ENCODE results near the gene UBE2G2.

GRCh38 chr21:44819283-44820243, 17.9 kb upstream of the UBE2G2 start:
- no peak for TF ChIP-seq ZFP30 (CRISPR knock-in tag; IDR thresholded peaks at IDR 0.05)
- TF ChIP-seq ZNF8 (CRISPR knock-in tag; IDR thresholded peaks at IDR 0.05), result no peak
- TF ChIP-seq ZNF70 (CRISPR knock-in tag; IDR thresholded peaks at IDR 0.05), result no peak
- no peak for TF ChIP-seq POU6F1 (CRISPR knock-in tag; IDR thresholded peaks at IDR 0.05; ENCODE audit: borderline replicate concordance, low read depth)
- TF ChIP-seq ZC3H10 (CRISPR knock-in tag; IDR thresholded peaks at IDR 0.05), result no peak
- TF ChIP-seq OSR1 (CRISPR knock-in tag; IDR thresholded peaks at IDR 0.05), result no peak
- no peak for TF ChIP-seq TCF4 (CRISPR knock-in tag; IDR thresholded peaks at IDR 0.05; ENCODE audit: borderline replicate concordance)

All from SK-N-SH treated with all-trans-retinoic acid at 6 μM for 48 hours (cell line).